ENCODE data around the gene NELL1.

- TF ChIP-seq, protein P1, sequence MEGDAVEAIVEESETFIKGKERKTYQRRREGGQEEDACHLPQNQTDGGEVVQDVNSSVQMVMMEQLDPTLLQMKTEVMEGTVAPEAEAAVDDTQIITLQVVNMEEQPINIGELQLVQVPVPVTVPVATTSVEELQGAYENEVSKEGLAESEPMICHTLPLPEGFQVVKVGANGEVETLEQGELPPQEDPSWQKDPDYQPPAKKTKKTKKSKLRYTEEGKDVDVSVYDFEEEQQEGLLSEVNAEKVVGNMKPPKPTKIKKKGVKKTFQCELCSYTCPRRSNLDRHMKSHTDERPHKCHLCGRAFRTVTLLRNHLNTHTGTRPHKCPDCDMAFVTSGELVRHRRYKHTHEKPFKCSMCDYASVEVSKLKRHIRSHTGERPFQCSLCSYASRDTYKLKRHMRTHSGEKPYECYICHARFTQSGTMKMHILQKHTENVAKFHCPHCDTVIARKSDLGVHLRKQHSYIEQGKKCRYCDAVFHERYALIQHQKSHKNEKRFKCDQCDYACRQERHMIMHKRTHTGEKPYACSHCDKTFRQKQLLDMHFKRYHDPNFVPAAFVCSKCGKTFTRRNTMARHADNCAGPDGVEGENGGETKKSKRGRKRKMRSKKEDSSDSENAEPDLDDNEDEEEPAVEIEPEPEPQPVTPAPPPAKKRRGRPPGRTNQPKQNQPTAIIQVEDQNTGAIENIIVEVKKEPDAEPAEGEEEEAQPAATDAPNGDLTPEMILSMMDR (IDR thresholded peaks at IDR 0.05): no peak
- TF ChIP-seq POLR2AphosphoS5 (IDR thresholded peaks at IDR 0.05) (no peak), POLR2A (IDR thresholded peaks at IDR 0.05) (no peak)
Measured at GRCh38 chr11:21346361-21346760, 677.0 kb downstream of the NELL1 start.

All from prostate gland (tissue), 2 donors.